GM21786 (cell line): ENCODE data around the gene SGTA.
A peak's percentile ranks its signal among the peaks of the same experiment; 100 is the strongest.
"Not testable (repeated sequence)": the region's sequence is repeated elsewhere in the genome, so short reads cannot be mapped to it uniquely, and the experiment has no call there.

ENCODE experiments used
- ATAC-seq: cut with Tn5 transposase; IDR thresholded peaks from one replicate; pipeline ENCODE4 v1.9.1; 2021; ENCODE audit not compliant: unreplicated experiment

SGTA gene

DNA sequence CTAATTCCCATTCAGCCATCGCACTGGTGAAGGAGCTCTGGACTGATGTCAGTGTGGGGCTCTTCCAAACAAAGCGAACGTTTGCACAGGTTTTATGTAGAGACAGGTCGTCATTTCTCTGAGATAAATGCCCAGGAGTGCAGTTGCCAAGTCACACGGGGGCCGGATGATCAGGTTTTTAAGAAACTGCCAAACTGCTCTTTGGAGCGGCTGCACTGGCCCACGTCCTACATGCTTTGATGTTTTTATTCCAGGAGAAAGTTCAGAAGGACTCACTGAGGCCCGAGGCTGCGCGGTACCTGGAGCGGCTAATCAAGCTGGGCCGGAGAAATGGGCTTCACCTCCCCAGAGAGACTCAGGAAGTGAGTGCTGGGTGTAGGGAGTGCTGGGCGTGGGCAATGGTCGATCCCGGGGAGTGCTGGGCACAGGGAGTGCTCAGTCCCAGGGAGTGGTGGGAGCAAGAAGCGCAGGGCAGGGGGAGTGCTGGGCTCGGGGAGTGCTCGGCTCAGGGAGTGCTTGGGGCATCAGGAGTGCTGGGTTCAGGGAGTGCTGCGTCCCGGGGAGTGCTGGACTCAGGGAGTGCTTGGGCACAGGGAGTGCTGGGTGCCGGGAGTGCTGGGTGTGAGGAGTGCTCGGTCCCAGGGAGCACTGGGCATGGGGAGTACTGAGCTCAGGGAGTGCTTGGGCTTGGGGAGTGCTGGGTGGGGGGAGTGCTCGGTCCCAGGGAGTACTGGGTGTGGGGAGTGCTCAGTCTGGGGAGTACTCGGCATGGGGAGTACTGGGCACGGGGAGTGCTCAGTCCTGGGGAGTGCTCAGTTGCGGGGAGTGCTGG is 13.0 kb upstream of the SGTA start:
- no peak for ATAC-seq

DNA sequence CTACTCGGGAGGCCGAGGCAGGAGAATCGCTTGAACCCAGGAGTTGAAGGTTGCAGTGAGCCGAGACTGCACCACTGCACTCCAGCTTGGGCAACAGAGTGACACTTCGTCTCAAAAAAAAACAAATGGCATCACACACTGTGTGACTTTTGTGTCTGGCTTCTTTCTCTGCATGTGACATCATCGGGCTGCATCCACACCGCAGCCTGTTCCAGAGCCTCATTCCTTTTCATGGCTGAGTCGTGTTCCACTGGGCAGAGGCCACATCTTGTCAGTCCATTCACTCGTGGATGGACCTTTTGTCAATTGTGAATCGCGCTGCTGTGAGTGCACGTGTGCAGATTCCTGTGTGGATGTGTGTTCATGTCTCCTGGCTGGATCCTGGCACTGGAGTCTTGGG is 10.5 kb upstream of the SGTA start:
- no peak for ATAC-seq

DNA sequence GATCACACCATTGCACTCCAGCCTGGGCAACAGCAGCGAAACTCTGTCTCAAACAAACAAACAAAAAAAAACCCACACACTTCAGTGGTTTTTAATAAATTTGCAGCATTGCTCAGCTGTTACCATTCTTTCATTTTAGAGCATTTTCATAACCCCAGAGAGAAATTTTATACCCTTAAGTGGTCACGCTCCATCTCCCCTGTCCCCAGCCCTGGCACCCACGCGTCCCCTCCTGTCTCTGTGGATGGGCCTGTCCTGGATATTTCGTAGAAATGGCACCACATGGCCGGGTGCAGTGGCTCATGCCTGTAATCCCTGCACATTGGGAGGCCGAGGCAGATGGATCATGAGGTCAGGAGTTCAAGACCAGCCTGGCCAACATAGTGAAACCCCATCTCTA is 10.1 kb upstream of the SGTA start:
- no peak for ATAC-seq

DNA sequence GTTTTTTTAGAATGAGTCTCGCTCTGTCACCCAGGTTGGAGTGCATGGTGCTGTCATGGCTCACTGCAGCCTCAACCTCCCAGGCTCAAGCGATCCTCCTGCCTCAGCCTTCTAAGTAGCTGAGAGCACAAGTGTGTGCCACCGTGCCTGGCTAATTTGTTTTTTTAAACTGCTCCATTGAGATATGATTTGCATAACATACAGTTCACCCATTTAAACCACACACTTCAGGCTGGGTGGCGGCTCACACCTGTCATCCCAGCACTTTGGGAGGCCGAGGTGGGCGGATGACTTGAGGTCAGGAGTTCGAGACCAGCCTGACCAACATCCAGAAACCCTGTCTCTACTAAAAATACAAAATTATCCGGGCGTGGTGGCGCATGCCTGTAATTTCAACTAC is 9.6 kb upstream of the SGTA start:
- not testable (repeated sequence) for ATAC-seq

DNA sequence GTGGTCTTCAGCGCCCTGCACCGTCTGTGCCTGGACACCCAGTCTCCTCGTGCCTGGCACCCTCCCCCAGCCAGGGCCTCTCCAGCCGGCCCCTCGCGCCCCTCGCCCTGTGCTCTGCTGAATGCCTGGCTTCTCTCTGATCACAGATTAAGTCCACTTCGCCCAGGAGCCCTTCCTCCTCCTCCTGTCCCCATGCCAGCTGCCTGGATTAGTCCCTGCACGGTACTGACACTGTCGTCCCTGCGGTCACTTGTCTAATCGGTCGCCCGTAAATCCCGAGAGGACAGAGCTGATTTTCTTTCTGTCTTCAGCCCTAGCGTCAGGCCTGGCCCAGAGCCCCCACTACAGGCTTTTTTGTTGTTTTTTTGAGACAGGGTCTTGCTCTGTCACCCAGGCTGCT is 8.8 kb upstream of the SGTA start:
- no peak for ATAC-seq

DNA sequence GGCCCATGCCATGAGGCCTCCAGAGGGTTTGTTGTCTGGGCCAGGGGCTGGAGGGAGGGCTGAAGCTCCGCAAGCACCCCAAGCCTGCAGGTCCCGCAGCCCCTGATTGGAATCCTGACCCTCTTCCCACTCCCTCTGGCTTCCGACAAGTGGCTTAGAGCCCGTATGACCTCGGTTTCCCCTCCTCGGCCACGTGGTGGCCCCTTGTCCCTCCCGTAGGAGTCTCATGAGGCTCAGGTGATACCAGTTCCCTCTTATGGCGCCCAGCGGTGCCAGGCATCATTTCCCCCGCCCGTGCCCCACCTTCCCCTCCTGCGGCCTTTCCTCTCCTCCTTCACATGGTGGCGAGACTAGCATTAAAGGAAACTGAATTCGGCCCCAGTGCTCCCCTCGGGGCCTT is 8.4 kb upstream of the SGTA start:
- no peak for ATAC-seq

DNA sequence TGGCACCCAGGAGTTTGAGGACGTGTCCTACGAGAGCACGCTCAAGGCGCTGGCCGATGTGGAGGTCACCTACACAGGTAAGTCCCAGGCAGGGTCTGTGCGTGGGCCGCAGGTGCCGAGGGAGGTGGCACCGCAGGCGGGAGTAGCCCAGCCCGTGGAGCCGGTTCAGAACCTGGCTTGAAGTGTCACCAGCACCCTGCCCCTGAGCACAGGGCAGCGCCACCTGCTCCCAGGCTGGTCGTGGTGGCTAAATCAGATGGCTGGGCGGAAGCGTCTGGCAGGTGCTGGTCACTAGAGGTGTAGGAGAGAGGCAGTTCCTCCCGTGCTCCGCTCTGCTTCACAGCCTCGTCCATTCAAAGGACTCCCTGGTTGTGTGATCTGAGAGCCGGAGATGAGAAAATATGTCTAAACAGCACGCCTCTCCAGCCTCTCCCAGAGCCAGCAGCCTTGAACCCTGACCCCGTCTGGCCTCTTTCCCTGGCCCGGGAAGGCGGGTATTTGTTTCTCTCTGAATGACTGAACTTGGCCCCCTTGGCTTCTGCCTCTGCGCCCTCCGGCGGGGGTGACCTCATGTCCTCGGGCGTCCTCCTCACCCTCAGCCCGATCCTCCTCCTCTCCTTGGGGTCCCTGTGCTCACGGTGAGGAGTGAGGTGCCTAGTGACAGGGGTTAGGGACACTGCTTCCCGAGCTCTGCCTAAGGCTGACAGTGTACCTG is 7.6 kb upstream of the SGTA start:
- no peak for ATAC-seq

DNA sequence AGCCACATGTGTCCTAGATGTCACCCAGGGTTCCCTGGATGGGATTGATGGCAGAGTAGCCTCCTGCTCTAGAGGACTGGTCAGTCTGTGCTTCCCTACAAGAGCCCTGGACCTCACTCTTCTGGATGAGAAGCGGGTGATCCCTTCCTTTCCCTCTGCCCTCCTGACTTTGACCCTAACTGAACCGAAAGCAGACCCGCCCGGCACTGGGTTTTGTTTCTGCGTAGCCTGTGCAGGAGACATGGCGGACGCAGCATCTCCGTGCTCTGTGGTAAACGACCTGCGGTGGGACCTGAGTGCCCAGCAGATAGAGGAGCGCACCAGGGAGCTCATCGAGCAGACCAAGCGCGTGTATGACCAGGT is 7.1 kb upstream of the SGTA start:
- ATAC-seq, result no peak

DNA sequence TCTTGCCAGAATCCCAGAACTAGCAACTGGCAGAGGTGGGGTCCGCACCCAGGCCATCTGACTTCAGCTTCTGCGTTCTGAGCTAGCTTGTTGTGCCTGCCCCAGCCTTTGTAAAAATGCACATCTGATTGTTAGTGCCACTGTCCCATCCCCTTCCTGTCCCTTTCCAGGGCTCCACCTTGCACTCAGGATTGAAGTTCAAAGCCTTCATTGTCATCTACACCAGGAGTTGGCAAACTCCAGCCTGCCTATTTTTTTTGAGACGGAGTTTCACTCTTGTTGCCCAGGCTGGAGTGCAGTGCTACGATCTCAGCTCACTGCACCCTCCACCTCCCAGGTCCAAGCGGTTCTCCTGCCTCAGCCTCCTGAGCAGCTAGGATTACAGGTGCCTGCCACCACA is 5.2 kb upstream of the SGTA start:
- no peak for ATAC-seq

DNA sequence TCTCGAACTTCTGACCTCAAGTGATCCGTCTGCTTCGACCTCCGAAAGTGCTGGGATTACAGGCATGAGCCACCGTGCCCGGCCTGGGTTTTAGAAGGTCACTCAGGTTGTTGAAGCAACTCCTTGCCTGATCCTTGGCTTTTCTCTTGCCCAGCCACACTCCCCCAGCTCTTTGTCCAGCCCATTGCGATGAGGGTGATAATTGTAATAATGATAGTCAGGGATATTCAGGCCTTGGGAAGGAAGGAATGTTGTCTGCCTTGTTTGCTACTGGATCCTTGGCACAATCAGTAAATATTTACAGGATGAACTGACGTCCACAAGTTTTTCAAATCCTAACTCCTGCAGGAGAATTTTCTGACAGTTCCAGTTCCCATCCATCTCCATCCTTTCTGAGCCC is 4.0 kb upstream of the SGTA start:
- ATAC-seq, result no peak

DNA sequence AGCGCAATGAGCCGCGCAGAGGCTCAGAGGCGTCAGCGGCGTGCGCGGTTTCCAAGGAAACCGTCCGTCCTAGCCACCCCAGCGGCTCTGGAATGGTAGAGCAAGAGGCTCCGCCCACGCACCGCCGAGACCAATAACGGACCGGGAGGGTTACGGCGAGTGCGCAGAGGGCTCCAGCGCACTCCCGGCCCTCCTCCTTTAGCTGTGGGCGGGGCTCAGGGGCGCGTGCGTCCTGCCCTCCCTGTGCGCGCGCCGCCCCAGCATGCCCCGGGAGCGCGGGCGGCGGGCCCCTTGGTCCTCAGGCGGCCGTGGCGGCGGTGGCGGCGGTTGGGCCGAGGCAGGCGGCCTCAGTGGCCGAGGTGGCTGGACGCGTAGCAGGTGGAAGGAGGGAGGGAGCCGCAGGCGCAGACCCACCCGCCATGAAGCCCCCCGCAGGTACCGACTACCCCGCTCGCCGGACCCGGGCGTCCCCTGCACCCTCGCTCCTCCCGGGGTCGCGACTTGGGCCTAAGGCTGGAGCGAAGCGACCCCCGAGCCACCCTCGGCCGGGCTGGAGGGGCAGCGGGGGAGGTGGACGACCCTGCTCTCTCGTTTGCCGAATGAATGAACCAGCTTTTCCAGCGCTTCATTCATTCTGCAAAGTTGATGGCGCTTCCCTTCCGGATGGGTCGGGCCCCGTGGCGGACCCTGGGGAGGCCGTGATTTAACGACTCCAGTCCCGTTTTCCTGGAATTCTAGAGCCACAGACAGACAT is 2.3 kb upstream of the SGTA start, which contains the start of gene THOP1:
THOP1 (plus strand) TSS at position 260 of the 754 bp plus-strand sequence; CDS start at position 420, 160 bp downstream.
- ATAC-seq, result peak; percentile 65

DNA sequence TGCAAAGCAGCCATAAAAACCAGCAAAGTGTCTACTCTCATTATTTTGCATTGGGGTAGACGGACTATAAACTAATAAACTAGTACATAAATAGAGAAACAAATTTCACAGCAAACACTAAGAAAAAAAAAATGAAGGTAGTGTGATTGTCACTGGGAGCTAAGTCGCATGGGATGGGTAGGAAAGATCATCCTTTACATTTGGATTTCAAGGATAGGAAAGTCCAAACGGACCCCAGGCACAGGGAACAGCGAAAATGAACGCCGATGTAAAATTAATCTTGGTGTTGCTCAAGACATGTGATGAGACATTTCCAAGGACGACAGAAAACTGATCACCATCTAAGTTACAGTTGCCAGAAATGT is 690 bp upstream of the SGTA start:
- ATAC-seq, result no peak

DNA sequence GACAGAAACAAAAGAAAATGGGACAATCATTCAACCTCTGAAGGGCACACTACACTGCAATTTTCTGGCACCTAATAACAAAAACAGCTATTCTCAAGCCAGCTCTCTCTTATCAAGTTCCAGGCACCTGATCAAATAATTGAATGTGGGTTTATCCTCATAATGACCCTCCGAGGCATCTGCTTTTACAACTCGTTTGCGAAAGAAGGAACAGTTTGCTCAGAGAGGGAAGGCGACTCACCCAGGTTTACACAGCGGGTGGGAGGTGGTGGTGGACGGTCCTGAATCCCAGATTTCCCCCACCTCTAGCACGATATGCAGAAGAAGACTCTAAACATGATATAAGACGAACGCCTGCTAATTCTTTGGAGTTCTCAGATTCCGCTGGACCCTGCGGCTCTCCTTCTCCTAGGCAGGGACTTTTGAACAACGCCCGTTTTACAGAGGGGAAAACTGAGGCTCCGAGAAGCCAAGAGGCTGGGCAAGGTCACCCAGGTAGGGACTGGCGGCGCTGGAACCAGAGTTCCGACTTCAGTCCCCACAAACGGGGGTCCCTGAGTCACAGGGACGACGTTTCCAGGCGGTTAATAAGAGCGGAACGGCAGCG is 641 bp downstream of the SGTA start:
- no peak for ATAC-seq

DNA sequence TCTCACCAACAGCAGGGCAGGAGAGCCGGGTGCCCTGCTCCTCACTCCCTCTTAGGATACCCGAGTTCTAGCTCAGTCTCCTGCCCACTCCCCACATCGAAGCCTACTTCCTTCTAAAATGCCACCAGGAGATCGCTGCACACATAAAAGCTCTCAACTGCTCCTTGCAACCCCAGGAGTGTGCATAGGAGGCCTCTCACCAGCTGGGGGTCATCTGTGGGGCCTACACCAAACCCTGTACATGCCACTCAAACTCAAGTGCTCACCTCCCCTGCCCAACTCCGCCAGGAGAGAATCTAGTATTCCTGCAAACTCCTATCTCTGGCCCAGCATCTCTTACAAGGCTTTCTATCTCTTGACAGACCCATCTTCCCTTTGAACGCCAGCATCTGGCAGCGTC is 2.8 kb downstream of the SGTA start:
- ATAC-seq, result no peak

DNA sequence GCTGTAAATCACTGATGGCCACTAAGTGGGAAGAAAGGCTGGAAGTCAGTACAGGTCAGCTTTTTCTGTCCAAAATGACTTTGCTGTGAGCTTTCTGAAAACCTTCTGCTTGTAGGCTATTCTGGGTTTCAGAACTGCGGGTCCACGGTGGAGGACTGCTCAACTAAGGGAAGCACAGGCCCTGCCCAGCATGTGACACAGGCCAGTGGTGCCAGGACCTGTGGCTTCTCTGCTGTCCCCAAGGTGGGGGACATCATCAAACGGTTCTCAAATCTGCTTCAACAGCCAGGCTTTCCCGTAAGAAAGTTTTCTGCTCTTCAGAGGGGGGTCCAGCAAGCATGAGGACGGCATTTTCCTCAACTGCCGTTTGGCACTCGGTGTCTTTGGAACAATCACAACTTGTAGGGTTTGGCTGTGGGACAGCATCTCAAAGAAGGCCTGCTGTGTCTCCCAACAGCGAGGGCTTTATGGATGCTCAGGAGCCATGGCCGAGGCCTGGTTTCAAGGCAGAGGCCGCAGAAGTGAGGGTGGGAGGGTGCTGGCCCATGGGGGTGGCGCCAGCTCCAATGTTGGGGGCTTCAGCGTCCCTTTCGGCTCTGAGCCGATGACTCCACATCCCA is 3.8 kb downstream of the SGTA start:
- ATAC-seq, result no peak

DNA sequence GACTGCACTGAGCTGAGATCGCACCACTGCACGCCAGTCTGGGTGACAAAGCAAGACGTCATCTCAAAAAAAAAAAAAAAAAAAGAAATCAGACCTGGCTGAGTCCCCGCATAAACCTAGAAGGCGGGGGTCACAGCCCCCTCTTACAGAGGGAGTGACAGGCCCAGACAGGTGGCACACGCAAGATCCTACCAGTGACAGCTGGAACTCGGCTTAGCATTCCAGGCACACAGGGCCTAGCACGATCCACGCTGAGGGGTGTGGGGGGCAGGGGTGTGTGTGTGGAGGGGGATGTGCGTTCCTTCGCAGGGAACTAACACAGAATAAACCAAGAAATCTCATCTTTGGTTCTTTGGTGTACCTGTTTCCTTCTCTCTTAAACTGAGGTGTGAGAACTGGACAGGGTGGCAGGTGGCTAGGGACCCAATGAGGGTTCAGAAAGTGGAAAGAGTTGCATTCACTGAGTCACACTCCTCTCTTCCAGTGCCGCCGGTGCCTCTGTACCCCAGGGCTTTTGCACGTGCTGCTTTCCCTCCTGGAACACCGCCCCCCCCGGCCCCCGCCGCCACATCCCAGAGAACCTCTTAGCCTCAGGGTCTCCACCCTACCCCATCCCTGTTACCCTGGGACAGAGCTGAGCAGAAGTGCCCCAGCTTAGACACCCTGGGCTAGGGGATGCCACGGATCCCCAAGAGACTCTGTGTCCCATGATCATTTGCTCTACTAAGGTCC is 5.0 kb downstream of the SGTA start:
- ATAC-seq, result no peak

DNA sequence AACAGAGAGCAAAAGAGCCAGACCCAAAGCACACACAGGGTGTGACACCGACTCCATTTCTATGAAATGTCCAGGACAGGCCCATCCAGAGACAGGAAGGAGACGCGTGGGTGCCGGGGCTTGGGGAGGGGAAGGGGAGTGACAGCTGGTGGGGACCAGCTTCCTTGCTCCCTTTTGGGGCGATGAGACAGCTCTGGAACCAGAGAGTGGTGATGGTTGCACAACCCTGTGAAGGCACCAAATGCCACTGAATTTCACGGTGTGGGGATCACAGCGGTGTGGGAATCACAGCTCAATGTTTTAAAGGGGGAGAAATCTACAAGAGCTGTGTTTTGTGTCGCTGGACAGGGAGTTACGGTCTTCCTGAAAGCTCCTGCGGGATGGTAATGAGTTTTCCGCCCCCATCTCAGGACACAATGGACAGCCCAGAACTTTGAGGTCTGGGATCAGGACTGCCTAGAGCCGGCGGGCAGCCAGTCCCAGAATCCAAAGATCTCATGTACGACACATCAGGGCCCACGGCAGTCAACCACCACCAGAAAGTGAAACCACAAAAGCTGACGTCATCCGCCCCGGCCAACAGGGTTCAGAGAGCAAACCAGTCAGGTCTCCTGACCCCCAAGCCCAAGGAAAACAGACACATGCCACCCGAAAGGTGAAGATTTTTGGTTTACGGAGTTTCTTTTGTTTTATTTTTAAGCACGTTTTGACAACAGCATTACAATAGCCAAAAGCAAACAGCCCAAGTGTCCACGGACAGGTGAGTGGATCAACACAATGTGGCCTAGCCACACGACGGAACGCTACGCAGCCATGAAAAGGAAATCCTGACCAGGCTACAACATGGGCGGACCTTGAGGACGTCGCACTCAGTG is 7.3 kb downstream of the SGTA start:
- ATAC-seq, result no peak

DNA sequence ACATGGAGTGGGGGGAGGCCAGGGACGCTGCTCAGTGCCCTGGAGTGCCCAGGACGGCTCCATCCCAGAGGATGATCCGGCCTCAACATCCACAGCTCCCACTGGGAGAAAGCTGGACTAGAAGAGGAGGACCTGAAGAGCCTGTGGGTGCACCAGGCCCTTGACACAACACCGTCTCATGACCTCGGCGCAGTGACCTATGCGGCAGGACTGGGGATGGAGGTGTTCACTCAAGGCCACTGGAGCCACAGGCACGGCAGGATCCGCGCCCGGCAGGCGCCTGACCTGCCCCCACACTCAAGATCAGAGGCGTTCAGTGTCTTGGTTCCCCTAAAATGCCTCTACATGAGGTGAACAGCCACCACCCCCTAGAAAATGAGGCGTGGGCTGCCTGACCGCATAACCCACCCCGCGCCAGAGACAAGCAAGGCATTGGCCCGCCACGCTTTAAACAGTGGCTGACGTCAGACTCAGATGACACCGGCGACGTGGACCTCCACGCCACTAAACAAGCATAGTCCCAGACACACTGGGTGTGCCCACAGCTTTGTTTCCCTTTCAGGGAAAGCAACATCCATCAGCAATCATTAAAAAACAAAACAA is 8.0 kb downstream of the SGTA start:
- no peak for ATAC-seq

DNA sequence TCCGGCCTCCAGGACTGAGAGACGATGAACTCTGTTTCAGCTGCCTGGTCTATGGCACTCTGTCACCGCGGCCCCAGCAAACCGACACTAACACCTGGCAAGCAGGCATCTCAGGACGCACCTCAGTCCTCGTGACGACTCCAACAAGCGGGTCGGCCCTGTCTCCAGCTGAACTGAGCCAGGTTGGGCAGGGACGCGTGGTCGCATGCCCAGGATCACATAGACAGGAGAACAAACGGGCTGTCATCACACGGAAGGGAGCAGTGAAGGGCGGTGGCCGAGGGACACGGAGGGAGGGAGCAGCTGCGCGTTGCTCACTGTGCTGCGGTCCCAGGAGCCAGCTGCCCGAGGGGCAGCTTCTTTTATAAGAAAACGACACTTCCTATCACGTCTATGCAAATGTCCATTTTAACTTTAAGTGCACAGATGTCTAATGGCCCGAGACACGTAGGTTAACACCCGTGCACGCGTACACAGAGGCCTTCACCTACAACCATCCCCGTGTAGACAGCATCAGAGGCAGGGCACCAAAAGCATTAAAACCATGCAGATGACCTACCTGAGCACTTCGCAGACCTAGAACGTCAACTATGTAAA is 8.9 kb downstream of the SGTA start:
- ATAC-seq, result no peak
